NCI-H446 treated with DMSO at 0.1 percent for 48 hours (cell line): Measurements from ENCODE around the gene CHRM5.
A peak's percentile ranks its signal among the peaks of the same experiment; 100 is the strongest.
"Not testable (repeated sequence)": the region's sequence is repeated elsewhere in the genome, so short reads cannot be mapped to it uniquely, and the experiment has no call there.

Source experiments
- DNase-seq: peaks from one replicate; lab custom pipeline; 2025; lab: John Stamatoyannopoulos, UW

CHRM5 gene

GRCh38 chr15:33988384-33988783 is 20.1 kb downstream of the CHRM5 start:
- no peak for DNase-seq

DNA sequence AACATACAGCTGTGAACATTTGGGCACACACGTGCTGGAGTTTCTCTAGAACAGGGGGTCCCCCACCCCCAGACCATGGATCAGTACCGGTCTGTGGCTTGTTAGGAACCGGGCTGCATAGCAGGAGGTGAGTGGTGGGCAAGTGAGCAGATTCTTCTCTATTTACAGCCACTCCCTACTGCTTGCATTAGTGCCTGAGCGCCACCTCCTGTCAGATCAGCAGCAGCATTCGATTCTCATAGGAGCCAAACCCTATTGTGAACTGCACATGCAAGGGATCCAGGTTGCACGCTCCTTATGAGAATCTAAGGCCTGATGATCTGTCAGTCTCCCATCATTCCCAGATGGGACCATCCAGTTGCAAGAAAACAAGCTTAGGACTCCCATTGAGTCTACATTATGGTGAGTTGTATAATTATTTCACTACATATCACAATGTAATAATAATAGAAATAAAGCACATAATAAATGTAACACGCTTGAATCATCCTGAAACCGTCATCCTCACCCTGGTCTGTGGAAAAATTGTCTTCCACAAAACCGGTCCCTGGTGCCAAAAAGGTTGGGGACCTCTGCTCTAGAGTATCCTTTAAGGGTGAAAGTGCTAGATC is 25.8 kb downstream of the CHRM5 start:
- DNase-seq: no peak

- not testable (repeated sequence) for DNase-seq
Measured at GRCh38 chr15:33995666-33996065, 27.4 kb downstream of the CHRM5 start.

GRCh38 chr15:34001536-34001935 is 33.2 kb downstream of the CHRM5 start:
- DNase-seq: no peak

- DNase-seq: no peak
Measured at GRCh38 chr15:34006381-34006780, 38.1 kb downstream of the CHRM5 start.

GRCh38 chr15:34009656-34010055 is 41.4 kb downstream of the CHRM5 start:
- no peak for DNase-seq

DNA sequence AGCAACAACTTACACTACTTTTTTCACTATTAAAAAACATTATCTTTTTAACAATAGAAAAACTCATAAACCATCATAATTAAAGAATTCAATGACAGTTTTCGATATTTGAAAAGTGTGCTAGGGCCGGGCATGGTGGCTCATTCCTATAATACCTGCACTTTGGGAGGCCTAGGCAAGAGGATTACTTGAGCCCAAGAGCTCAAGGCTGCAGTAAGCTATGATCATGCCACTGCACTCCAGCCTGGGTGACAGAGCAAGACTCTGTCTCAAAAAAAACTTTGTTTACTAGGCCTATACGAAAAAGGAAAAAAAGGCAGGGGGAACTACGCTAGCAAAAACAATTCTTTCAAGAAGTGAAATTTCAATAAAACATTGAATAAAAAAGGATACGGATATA is 42.6 kb downstream of the CHRM5 start:
- no peak for DNase-seq

GRCh38 chr15:34011481-34011880 is 43.2 kb downstream of the CHRM5 start:
- DNase-seq: no peak

GRCh38 chr15:34012461-34013028 is 44.2 kb downstream of the CHRM5 start:
- no peak for DNase-seq

GRCh38 chr15:34013746-34014145 is 45.4 kb downstream of the CHRM5 start:
- no peak for DNase-seq

DNA sequence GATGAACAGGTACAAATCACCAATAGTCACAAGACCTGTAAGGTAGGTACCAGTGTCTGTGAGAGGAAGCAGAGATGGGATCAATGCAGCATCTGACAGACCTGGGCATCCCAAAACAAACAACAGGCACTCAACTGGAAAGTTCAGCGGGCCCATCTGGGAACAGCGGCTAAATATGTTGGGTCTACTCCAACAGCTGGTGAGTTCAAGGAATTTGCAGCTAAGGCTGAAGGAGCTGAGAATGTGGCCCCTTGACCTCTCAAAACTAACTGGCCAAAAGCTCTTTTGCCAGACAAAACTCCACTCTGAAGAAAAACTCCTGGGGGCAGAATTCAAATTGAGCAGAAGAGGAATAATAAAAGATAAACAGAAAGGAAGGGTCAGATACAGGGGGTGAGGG is 46.3 kb downstream of the CHRM5 start:
- no peak for DNase-seq

DNA sequence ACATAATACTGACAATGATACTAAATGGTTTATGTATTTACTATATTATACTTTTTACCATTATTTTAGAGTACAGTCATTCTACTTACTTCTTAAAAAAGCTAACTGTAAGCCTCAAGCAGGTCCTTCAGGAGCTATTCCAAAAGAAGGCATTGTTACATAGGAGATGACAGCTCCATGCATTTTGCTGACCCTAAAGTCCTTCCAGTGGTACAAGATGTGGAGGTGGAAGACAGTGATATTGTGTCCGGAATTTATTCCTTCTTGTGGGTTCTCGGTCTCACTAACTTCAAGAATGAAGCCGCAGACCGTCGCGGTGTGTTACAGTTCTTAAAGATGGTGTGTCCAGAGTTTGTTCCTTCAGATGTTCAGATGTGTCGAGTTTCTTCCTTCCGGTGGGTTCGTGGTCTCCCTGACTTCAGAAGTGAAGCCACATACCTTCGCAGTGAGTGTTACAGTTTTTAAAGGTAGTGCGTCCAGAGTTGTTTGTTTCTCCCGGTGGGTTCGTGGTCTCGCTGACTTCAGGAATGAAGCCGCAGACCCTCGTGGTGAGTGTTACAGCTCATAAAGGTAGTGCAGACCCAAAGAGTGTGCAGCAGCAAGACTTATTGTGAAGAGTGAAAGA is 49.8 kb downstream of the CHRM5 start:
- DNase-seq: no peak

- DNase-seq: not testable (repeated sequence)
Measured at GRCh38 chr15:34018738-34019137, 50.4 kb downstream of the CHRM5 start.

DNA sequence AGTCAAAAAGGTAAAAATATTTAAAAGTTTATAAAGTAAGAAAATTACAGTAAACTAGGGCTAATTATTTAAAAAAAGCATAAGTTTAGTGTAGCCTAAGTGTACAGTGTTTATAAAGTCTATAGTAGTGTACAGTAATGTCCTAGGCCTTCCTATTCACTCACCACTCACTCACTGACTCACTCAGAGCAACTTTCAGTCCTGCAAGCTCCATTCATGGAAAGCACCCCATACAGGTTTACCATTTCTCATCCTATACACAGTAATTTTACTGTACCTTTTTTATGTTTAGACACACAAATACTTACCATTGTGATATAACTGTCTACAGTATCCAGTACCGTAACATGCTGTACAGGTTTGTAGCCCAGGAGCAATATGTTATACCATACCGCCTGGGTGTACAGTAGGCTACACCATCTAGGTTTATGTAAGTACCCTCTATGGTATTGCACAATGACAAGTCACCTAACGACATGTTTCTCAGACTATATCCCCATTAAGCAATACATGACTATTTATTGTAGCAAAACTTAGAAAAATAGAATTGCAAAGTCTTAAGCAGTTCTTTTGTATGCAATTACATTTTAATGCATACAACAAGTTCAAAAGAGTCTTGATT is 51.2 kb downstream of the CHRM5 start:
- DNase-seq: no peak

- DNase-seq: no peak
Measured at GRCh38 chr15:34023907-34024306, 55.6 kb downstream of the CHRM5 start.

- DNase-seq: no peak
Measured at GRCh38 chr15:34025252-34025651, 57.0 kb downstream of the CHRM5 start.

DNA sequence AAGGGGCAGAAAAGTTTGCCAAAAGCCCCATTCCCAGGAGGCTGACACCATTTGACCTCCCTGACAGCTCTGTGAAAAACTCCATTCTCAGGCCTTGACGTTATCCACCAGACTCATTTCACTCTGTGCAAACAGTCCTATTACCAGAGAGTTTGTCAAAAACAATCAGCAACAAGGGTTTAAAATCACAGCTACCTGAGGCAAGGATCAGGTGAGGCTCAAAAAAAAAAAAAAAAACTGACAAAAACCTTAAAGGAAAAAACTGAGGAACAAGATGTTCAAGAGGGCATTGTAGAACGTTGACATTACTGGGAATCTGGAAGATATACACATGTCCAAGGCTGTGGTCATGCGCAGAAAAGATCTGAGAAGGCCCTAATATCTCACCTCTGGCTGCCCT is 59.3 kb downstream of the CHRM5 start:
- no peak for DNase-seq

DNA sequence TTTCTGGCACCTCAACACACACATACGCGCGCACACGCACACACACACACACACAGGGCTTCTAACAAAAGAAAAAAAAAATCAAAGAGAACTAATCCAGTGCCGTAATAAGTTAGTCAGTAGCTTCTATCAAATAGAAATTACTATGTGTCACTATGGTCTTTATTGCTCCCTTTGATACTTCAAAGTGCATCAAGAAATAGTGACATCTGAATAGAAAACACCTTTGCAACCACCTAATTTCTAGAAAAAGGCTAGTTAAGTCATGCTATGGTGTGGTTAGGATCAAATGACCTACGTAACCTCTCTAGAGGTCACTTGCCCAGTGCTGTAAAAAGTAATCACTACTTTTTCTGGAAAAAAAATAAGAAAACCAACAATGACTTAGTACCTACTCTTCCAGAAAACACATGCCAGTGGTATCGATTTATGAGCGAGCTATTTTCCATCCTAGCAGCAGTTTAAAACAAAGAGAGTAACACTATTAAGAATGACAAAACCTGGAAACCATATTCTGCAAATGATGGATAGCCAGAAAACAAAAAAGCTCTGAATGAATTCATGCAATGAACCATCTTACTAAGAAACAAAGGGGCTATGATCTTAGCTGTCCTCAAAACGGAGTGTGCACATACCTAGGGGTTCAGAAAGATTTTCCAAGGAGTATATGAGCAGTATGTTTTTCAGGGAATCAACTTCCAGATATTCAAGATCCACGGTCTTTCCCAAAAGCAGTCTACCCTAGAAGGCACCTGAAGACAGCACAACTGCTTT is 63.9 kb downstream of the CHRM5 start:
- no peak for DNase-seq

- DNase-seq: peak; percentile 39
Measured at GRCh38 chr15:34038023-34038870, 70.0 kb downstream of the CHRM5 start.

- DNase-seq: no peak
Measured at GRCh38 chr15:34038871-34039789, 70.8 kb downstream of the CHRM5 start, which contains the start of gene AVEN. AVEN (minus strand) TSS chr15:34039204; CDS start chr15:34039046, 158 bp downstream.

- no peak for DNase-seq
Measured at GRCh38 chr15:34039790-34040113, 71.5 kb downstream of the CHRM5 start.
